IMR-90 (cell line): ENCODE data around the gene PARD6G.

Experiments used
- CEBPB ChIP-seq: IDR thresholded peaks from 2 replicates; pipeline ENCODE4 v1.6.1; 2012; ENCODE audit warnings: low read depth, low read length, improper control_type of control experiment
- CHD1 ChIP-seq: IDR thresholded peaks from 2 replicates; pipeline ENCODE4 v1.6.1; 2012; ENCODE audit warnings: low read depth, low read length, improper control_type of control experiment
- MAFK ChIP-seq: IDR thresholded peaks from 2 replicates; pipeline ENCODE4 v1.6.1; 2012; ENCODE audit warnings: low read depth, low read length, improper control_type of control experiment
- MAZ ChIP-seq: IDR thresholded peaks from 2 replicates; pipeline ENCODE4 v1.6.1; 2012; ENCODE audit warnings: low read depth, mild to moderate bottlenecking, low read length, improper control_type of control experiment, moderate library complexity, borderline replicate concordance
- MXI1 ChIP-seq: IDR thresholded peaks from 2 replicates; pipeline ENCODE4 v1.6.1; 2012; ENCODE audit warnings: low read depth, mild to moderate bottlenecking, low read length, moderate library complexity, borderline replicate concordance
- POLR2A ChIP-seq: IDR thresholded peaks from 2 replicates; pipeline ENCODE4 v1.6.1; 2012; ENCODE audit warnings: mild to moderate bottlenecking, low read depth, low read length
- RAD21 ChIP-seq: IDR thresholded peaks from 2 replicates; pipeline ENCODE4 v1.6.1; 2012; ENCODE audit warnings: low read length, improper control_type of control experiment
- RFX5 ChIP-seq: IDR thresholded peaks from 2 replicates; pipeline ENCODE4 v1.8.0; 2012; ENCODE audit warnings: low read depth, mild to moderate bottlenecking, low read length, moderate library complexity
- SMC3 ChIP-seq: fragments of 150-350 bp; IDR thresholded peaks from 2 replicates; pipeline ENCODE4 v1.6.1; 2016; ENCODE audit warnings: low read depth, mild to moderate bottlenecking, antibody characterized with exemption, low read length, moderate library complexity
- USF2 ChIP-seq: fragments of 150-350 bp; IDR thresholded peaks from 2 replicates; pipeline ENCODE4 v1.6.1; 2017; ENCODE audit warnings: mild to moderate bottlenecking, antibody characterized with exemption, low read length, low read depth
- TF ChIP-seq, protein P1 (sequence below): conservative IDR thresholded peaks from 2 replicates; pipeline ENCODE4 v1.5.1; 2012; ENCODE audit warnings: mild to moderate bottlenecking, low read depth, low read length, improper control_type of control experiment
- TF ChIP-seq, protein P2 (sequence below): fragments of 150-350 bp; IDR thresholded peaks from 2 replicates; pipeline ENCODE4 v1.6.1; 2016; ENCODE audit warnings: low read depth, mild to moderate bottlenecking, low read length, moderate library complexity, borderline replicate concordance

DNA sequence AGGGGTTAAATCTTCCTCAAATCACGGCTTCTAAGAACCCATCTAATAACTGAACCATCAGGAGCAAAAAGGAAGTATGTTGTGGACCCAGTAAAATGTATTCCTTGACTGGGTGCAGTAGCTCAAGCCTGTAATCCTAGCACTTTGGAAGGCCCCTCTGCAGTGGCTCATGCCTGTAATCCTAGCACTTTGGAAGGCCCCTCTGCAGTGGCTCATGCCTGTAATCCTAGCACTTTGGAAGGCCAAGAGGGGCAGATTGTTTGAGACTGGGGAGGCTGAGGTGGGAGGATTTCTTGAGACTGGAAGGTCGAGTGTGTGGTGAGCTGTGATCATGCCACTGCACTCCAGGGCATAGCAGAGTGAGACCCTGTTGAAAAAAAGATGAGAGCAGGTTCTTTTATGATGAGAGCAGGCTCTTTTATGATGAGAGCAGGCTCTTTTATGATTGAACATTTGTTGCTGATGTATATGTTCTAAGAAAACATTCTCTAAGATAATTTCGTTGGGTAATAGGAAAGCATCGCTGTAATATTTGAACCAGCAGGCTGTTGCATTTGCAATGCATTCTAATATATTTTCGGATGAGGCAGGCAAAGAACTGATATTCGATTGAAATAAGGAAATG is 3.5 kb upstream of the PARD6G start:
- TF ChIP-seq POLR2A (no peak), CEBPB (no peak), RAD21 (no peak), USF2 (no peak), MAFK (no peak), MXI1 (no peak), CHD1 (no peak), RFX5 (no peak), SMC3 (no peak), MAZ (no peak)
- TF ChIP-seq, protein P1, sequence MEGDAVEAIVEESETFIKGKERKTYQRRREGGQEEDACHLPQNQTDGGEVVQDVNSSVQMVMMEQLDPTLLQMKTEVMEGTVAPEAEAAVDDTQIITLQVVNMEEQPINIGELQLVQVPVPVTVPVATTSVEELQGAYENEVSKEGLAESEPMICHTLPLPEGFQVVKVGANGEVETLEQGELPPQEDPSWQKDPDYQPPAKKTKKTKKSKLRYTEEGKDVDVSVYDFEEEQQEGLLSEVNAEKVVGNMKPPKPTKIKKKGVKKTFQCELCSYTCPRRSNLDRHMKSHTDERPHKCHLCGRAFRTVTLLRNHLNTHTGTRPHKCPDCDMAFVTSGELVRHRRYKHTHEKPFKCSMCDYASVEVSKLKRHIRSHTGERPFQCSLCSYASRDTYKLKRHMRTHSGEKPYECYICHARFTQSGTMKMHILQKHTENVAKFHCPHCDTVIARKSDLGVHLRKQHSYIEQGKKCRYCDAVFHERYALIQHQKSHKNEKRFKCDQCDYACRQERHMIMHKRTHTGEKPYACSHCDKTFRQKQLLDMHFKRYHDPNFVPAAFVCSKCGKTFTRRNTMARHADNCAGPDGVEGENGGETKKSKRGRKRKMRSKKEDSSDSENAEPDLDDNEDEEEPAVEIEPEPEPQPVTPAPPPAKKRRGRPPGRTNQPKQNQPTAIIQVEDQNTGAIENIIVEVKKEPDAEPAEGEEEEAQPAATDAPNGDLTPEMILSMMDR, result no peak
- TF ChIP-seq, protein P2, sequence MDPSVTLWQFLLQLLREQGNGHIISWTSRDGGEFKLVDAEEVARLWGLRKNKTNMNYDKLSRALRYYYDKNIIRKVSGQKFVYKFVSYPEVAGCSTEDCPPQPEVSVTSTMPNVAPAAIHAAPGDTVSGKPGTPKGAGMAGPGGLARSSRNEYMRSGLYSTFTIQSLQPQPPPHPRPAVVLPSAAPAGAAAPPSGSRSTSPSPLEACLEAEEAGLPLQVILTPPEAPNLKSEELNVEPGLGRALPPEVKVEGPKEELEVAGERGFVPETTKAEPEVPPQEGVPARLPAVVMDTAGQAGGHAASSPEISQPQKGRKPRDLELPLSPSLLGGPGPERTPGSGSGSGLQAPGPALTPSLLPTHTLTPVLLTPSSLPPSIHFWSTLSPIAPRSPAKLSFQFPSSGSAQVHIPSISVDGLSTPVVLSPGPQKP, result no peak
